Duodenal mucosa (tissue), 2 donors: ENCODE results near the gene DAP.
A peak's percentile ranks its signal among the peaks of the same experiment; 100 is the strongest.
"Not testable (repeated sequence)": the region's sequence is repeated elsewhere in the genome, so short reads cannot be mapped to it uniquely, and the experiment has no call there.

Experiments used
- H3K27ac ChIP-seq: one replicate; pipeline ENCODE4 v1.7.0; 2013; ENCODE audit warnings: low read depth, low read length
- H3K27me3 ChIP-seq, 2 donors: one replicate each; pipeline ENCODE4 v1.7.0; 2013; ENCODE audit warnings: low read length in 2 of 2, control low read depth in 1 of 2; ENCODE audit not compliant: insufficient read depth in 2 of 2, control insufficient read depth in 1 of 2
- H3K36me3 ChIP-seq, 2 donors: one replicate each; pipeline ENCODE4 v1.7.0; 2013; ENCODE audit warnings: low read length in 2 of 2, control low read depth in 1 of 2; ENCODE audit not compliant: insufficient read depth in 2 of 2, control insufficient read depth in 1 of 2
- H3K4me1 ChIP-seq, 2 donors: one replicate each; pipeline ENCODE4 v1.7.0; 2013; ENCODE audit warnings: low read length in 2 of 2, control low read depth in 1 of 2; ENCODE audit not compliant: insufficient read depth in 2 of 2, control insufficient read depth in 1 of 2
- H3K4me3 ChIP-seq, 2 donors: one replicate each; pipeline ENCODE4 v1.7.0; 2013; ENCODE audit warnings: low read length in 2 of 2, low read depth in 1 of 2
- H3K9ac ChIP-seq, 2 donors: one replicate each; pipeline ENCODE4 v1.7.0; 2013; ENCODE audit warnings: low read length in 2 of 2, low read depth in 1 of 2
- H3K9me3 ChIP-seq, 2 donors: one replicate each; pipeline ENCODE4 v1.7.0; 2013; ENCODE audit warnings: low read length in 2 of 2, control low read depth in 1 of 2; ENCODE audit not compliant: control insufficient read depth in 1 of 2

Gene DAP

GRCh38 chr5:10636363-10637142, 124.5 kb downstream of the DAP start:
- Histone ChIP-seq H3K27me3 (no peaks in the 10 kb centered on the region), H3K36me3 (no peaks in the 10 kb centered on the region), H3K27ac (no peak overlapping the region), H3K4me1 (peaks cover 5% of the 10 kb centered on the region in 2 donors), H3K4me3 (no peak overlapping the region), H3K9ac (no peak overlapping the region), H3K9me3 (peaks cover 0 to 7% of the 10 kb centered on the region in 2 donors)

GRCh38 chr5:10635867-10636350, 125.1 kb downstream of the DAP start:
- peaks cover 5% of the 10 kb centered on the region in 2 donors for H3K4me1 ChIP-seq
- peaks cover 0 to 7% of the 10 kb centered on the region in 2 donors for H3K9me3 ChIP-seq
- H3K27ac ChIP-seq = no peak overlapping the region
- H3K27me3 ChIP-seq = no peaks in the 10 kb centered on the region
- no peaks in the 10 kb centered on the region for H3K36me3 ChIP-seq
- H3K4me3 ChIP-seq = no peak overlapping the region
- no peak overlapping the region for H3K9ac ChIP-seq

- Histone ChIP-seq H3K27ac (no peak overlapping the region), H3K27me3 (no peaks in the 10 kb centered on the region), H3K9ac (no peak overlapping the region), H3K36me3 (no peaks in the 10 kb centered on the region), H3K9me3 (peaks cover 0 to 7% of the 10 kb centered on the region in 2 donors), H3K4me3 (no peak overlapping the region), H3K4me1 (peaks cover 5% of the 10 kb centered on the region in 2 donors)
Measured at GRCh38 chr5:10635257-10635866, 125.7 kb downstream of the DAP start.

- no peaks in the 10 kb centered on the region for H3K36me3 ChIP-seq
- no peak overlapping the region for H3K9ac ChIP-seq
- H3K27me3 ChIP-seq = no peaks in the 10 kb centered on the region
- H3K4me3 ChIP-seq = no peak overlapping the region
- H3K9me3 ChIP-seq = peaks cover 0 to 4% of the 10 kb centered on the region in 2 donors
- H3K4me1 ChIP-seq = peaks cover 5% of the 10 kb centered on the region in 2 donors
- no peak overlapping the region for H3K27ac ChIP-seq
Measured at GRCh38 chr5:10634562-10634961, 126.5 kb downstream of the DAP start.

- Histone ChIP-seq H3K36me3 (no peaks in the 10 kb centered on the region), H3K4me3 (no peak overlapping the region), H3K4me1 (peaks cover 5% of the 10 kb centered on the region in 2 donors), H3K9ac (no peak overlapping the region), H3K27ac (no peak overlapping the region), H3K27me3 (no peaks in the 10 kb centered on the region), H3K9me3 (peaks cover 0 to 4% of the 10 kb centered on the region in 2 donors)
Measured at GRCh38 chr5:10634050-10634449, 127.0 kb downstream of the DAP start.

GRCh38 chr5:10633271-10634049, 127.6 kb downstream of the DAP start:
- Histone ChIP-seq H3K9me3 (peaks cover 0 to under 1% of the 10 kb centered on the region in 2 donors), H3K9ac (no peak overlapping the region), H3K4me3 (no peak overlapping the region), H3K4me1 (peaks cover 5% of the 10 kb centered on the region in 2 donors), H3K36me3 (no peaks in the 10 kb centered on the region), H3K27me3 (no peaks in the 10 kb centered on the region), H3K27ac (no peak overlapping the region)

GRCh38 chr5:10632110-10632761, 128.8 kb downstream of the DAP start:
- Histone ChIP-seq H3K36me3 (no peaks in the 10 kb centered on the region), H3K4me3 (peak overlapping the region; percentile 17 to 23), H3K9me3 (no peaks in the 10 kb centered on the region), H3K27me3 (no peaks in the 10 kb centered on the region), H3K27ac (no peak overlapping the region), H3K9ac (no peak overlapping the region), H3K4me1 (peaks cover 11% of the 10 kb centered on the region in 2 donors)

- no peak overlapping the region for H3K27ac ChIP-seq
- H3K9me3 ChIP-seq = no peaks in the 10 kb centered on the region
- no peaks in the 10 kb centered on the region for H3K27me3 ChIP-seq
- H3K9ac ChIP-seq = no peak overlapping the region
- no peaks in the 10 kb centered on the region for H3K36me3 ChIP-seq
- H3K4me1 ChIP-seq = peaks cover 14 to 17% of the 10 kb centered on the region in 2 donors
- H3K4me3 ChIP-seq = peak overlapping the region; percentile 17 to 23
Measured at GRCh38 chr5:10631316-10631996, 129.6 kb downstream of the DAP start.

- not testable (repeated sequence) for H3K27ac ChIP-seq, H3K27me3 ChIP-seq, H3K9me3 ChIP-seq, H3K4me3 ChIP-seq, H3K36me3 ChIP-seq, H3K9ac ChIP-seq
- H3K4me1 ChIP-seq = peaks cover 14 to 18% of the 10 kb centered on the region in 2 donors
Measured at GRCh38 chr5:10630744-10631143, 130.3 kb downstream of the DAP start.
